Measurements from ENCODE around the gene SEMA4D. TPM values are rescaled to one million over a fixed set of nuclear protein-coding genes. Genes with fewer than 3 reads are reported as not detected.
A peak's percentile ranks its signal among the peaks of the same experiment; 100 is the strongest.

Gene SEMA4D
- total and polyA plus RNA-seq, 2 donors from 2014 or later, result 18.9 to 147 TPM

- intact Hi-C loops (cut with DNase I), result no loop called here
- H3K27ac ChIP-seq (ENCODE audit: low read depth in 2 of 2, low read length in 2 of 2), result no peak overlapping the region
- TF ChIP-seq CTCF (IDR thresholded peaks at IDR 0.05; ENCODE audit: borderline replicate concordance, extremely low read depth, insufficient read depth), result no peak
- H3K36me3 ChIP-seq (ENCODE audit: control insufficient read depth in 2 of 3, insufficient read depth in 3 of 3, low read length in 3 of 3), result peaks cover 0 to 22% (median 9%) of the 10 kb centered on the region in 3 donors
- FAIRE-seq, result no peak
- H3K9me3 ChIP-seq (ENCODE audit: control insufficient read depth in 2 of 3, insufficient read depth in 1 of 3, low read length in 3 of 3), result no peaks in the 10 kb centered on the region
- no peaks in the 10 kb centered on the region for H3K27me3 ChIP-seq (ENCODE audit: control insufficient read depth, insufficient read depth, low read length)
- DNase-seq, result no peak
- H3K4me1 ChIP-seq (ENCODE audit: control insufficient read depth in 2 of 3, insufficient read depth in 2 of 3, low read depth in 1 of 3, low read length in 3 of 3), result peaks cover 0 to 14% (median 11%) of the 10 kb centered on the region in 3 donors
- no peak overlapping the region for H3K9ac ChIP-seq (ENCODE audit: low read length in 3 of 3)
- H3K4me3 ChIP-seq (ENCODE audit: low read length in 3 of 3), result no peak overlapping the region
These were observed 120.5 kb downstream of the SEMA4D start for GRCh38 chr9:89377411-89377810.

- Histone ChIP-seq H3K4me3 (ENCODE audit: low read length in 3 of 3) (no peak overlapping the region), H3K9ac (ENCODE audit: low read length in 3 of 3) (no peak overlapping the region), H3K4me1 (ENCODE audit: control insufficient read depth in 2 of 3, insufficient read depth in 2 of 3, low read depth in 1 of 3, low read length in 3 of 3) (peaks cover 0 to 14% (median 11%) of the 10 kb centered on the region in 3 donors), H3K27ac (ENCODE audit: low read depth in 2 of 2, low read length in 2 of 2) (no peak overlapping the region), H3K27me3 (ENCODE audit: control insufficient read depth, insufficient read depth, low read length) (no peaks in the 10 kb centered on the region), H3K9me3 (ENCODE audit: control insufficient read depth in 2 of 3, insufficient read depth in 1 of 3, low read length in 3 of 3) (no peaks in the 10 kb centered on the region), H3K36me3 (ENCODE audit: control insufficient read depth in 2 of 3, insufficient read depth in 3 of 3, low read length in 3 of 3) (peaks cover 0 to 22% (median 9%) of the 10 kb centered on the region in 3 donors)
- DNase-seq (peak in 1 of 5 donors; percentile 74), FAIRE-seq (no peak)
- TF ChIP-seq CTCF (IDR thresholded peaks at IDR 0.05; ENCODE audit: borderline replicate concordance, extremely low read depth, insufficient read depth), result no peak
- intact Hi-C loops (cut with DNase I), result no loop called here
These were observed 121.1 kb downstream of the SEMA4D start for GRCh38 chr9:89376741-89377351.

GRCh38 chr9:89376286-89376685 is 121.6 kb downstream of the SEMA4D start:
- H3K9me3 ChIP-seq (ENCODE audit: control insufficient read depth in 2 of 3, insufficient read depth in 1 of 3, low read length in 3 of 3), result no peaks in the 10 kb centered on the region
- no peak for TF ChIP-seq CTCF (IDR thresholded peaks at IDR 0.05; ENCODE audit: borderline replicate concordance, extremely low read depth, insufficient read depth)
- no peak for DNase-seq
- no peak for FAIRE-seq
- no peak overlapping the region for H3K27ac ChIP-seq (ENCODE audit: low read depth in 2 of 2, low read length in 2 of 2)
- H3K9ac ChIP-seq (ENCODE audit: low read length in 3 of 3), result no peak overlapping the region
- no peak overlapping the region for H3K4me3 ChIP-seq (ENCODE audit: low read length in 3 of 3)
- intact Hi-C loops (cut with DNase I), result no loop called here
- H3K27me3 ChIP-seq (ENCODE audit: control insufficient read depth, insufficient read depth, low read length), result no peaks in the 10 kb centered on the region
- H3K4me1 ChIP-seq (ENCODE audit: control insufficient read depth in 2 of 3, insufficient read depth in 2 of 3, low read depth in 1 of 3, low read length in 3 of 3), result peaks cover 0 to 10% (median 7%) of the 10 kb centered on the region in 3 donors
- peaks cover 0 to 22% (median 9%) of the 10 kb centered on the region in 3 donors for H3K36me3 ChIP-seq (ENCODE audit: control insufficient read depth in 2 of 3, insufficient read depth in 3 of 3, low read length in 3 of 3)

Data from kidney (tissue), 14 donors.